Type B pancreatic cell (in vitro differentiated cells): ENCODE results near the gene DST. TPM values are rescaled to one million over a fixed set of nuclear protein-coding genes. Genes with fewer than 3 reads are reported as not detected.

Source experiments
- DNase-seq: peaks from one replicate; pipeline ENCODE4 v3.0.0; 2021; ENCODE audit warnings: mixed read lengths; ENCODE audit not compliant: unreplicated experiment; ENCODE audit errors: extremely low spot score
- H3K27ac Mint-ChIP-seq: 2 replicates; pipeline ENCODE4 v1.8.0; 2021; ENCODE audit warnings: mild to moderate bottlenecking, mixed read lengths
- H3K27me3 Mint-ChIP-seq: 2 replicates; pipeline ENCODE4 v1.8.0; 2021; ENCODE audit warnings: mixed read lengths
- H3K36me3 Mint-ChIP-seq: 2 replicates; pipeline ENCODE4 v1.8.0; 2021; ENCODE audit warnings: mixed read lengths
- H3K4me1 Mint-ChIP-seq: one replicate; pipeline ENCODE4 v1.8.0; 2021; ENCODE audit warnings: mixed read lengths; ENCODE audit not compliant: unreplicated experiment
- H3K4me3 Mint-ChIP-seq: 2 replicates; pipeline ENCODE4 v1.8.0; 2021; ENCODE audit warnings: mild to moderate bottlenecking, mixed read lengths
- H3K9me3 Mint-ChIP-seq: 2 replicates; pipeline ENCODE4 v1.8.0; 2021; ENCODE audit warnings: mixed read lengths
- CTCF ChIP-seq: fragments of 200-600 bp; sonication (generic); conservative IDR thresholded peaks from 2 replicates; pipeline ENCODE4 v1.5.0; 2021; ENCODE audit warnings: antibody characterized with exemption, mild to moderate bottlenecking
- total RNA-seq: library from RNA; stranded (reverse); gene quantifications from 2 replicates; pipeline ENCODE4 v1.2.1, GENCODE V29; 2021; ENCODE audit warnings: low replicate concordance

Gene DST
- total RNA-seq, 1 donor from 2014 or later: 116 TPM

- DNase-seq: no peak
- no peaks in the 10 kb centered on the region for H3K9me3 Mint-ChIP-seq
- TF ChIP-seq CTCF: no peak
- H3K4me3 Mint-ChIP-seq: no peak overlapping the region
- no peak overlapping the region for H3K27ac Mint-ChIP-seq
- peaks cover 9% of the 10 kb centered on the region for H3K36me3 Mint-ChIP-seq
- H3K27me3 Mint-ChIP-seq: no peaks in the 10 kb centered on the region
- peaks cover 13% of the 10 kb centered on the region for H3K4me1 Mint-ChIP-seq
These were observed 102.3 kb downstream of the DST start for GRCh38 chr6:56540232-56541029.

- Mint-ChIP-seq H3K4me1 (peaks cover 13% of the 10 kb centered on the region), H3K27ac (peak overlapping the region; percentile 25), H3K4me3 (peak overlapping the region; percentile 76), H3K36me3 (peaks cover 12% of the 10 kb centered on the region), H3K9me3 (no peaks in the 10 kb centered on the region), H3K27me3 (no peaks in the 10 kb centered on the region)
- no peak for TF ChIP-seq CTCF
- no peak for DNase-seq
These were observed 103.1 kb downstream of the DST start for GRCh38 chr6:56539527-56540105.

GRCh38 chr6:56538851-56539250, 103.8 kb downstream of the DST start:
- Mint-ChIP-seq H3K4me1 (peaks cover 13% of the 10 kb centered on the region), H3K36me3 (peaks cover 14% of the 10 kb centered on the region), H3K9me3 (no peaks in the 10 kb centered on the region), H3K4me3 (peak overlapping the region; percentile 76), H3K27ac (no peak overlapping the region), H3K27me3 (no peaks in the 10 kb centered on the region)
- DNase-seq: no peak
- TF ChIP-seq CTCF: no peak

- peak overlapping the region; percentile 35 for H3K4me3 Mint-ChIP-seq
- no peaks in the 10 kb centered on the region for H3K9me3 Mint-ChIP-seq
- peaks cover 20% of the 10 kb centered on the region for H3K4me1 Mint-ChIP-seq
- no peak for DNase-seq
- no peaks in the 10 kb centered on the region for H3K27me3 Mint-ChIP-seq
- no peak overlapping the region for H3K27ac Mint-ChIP-seq
- TF ChIP-seq CTCF: no peak
- H3K36me3 Mint-ChIP-seq: peaks cover 21% of the 10 kb centered on the region
These were observed 105.4 kb downstream of the DST start for GRCh38 chr6:56537223-56537770.

GRCh38 chr6:56536536-56536935, 106.2 kb downstream of the DST start:
- Mint-ChIP-seq H3K4me1 (peaks cover 20% of the 10 kb centered on the region), H3K36me3 (peaks cover 27% of the 10 kb centered on the region), H3K9me3 (no peaks in the 10 kb centered on the region), H3K27me3 (no peaks in the 10 kb centered on the region), H3K4me3 (no peak overlapping the region), H3K27ac (no peak overlapping the region)
- DNase-seq: no peak
- TF ChIP-seq CTCF: no peak
